ENCODE measurements around the gene CASK. TPM values are rescaled to one million over a fixed set of nuclear protein-coding genes. Genes with fewer than 3 reads are reported as not detected.

CASK gene
- total and polyA plus RNA-seq, 2 of the 13 experiments (the other 11 are each of a cell fraction or from before 2014, with no cell fraction given) = 14.5 to 16.0 TPM

DNA sequence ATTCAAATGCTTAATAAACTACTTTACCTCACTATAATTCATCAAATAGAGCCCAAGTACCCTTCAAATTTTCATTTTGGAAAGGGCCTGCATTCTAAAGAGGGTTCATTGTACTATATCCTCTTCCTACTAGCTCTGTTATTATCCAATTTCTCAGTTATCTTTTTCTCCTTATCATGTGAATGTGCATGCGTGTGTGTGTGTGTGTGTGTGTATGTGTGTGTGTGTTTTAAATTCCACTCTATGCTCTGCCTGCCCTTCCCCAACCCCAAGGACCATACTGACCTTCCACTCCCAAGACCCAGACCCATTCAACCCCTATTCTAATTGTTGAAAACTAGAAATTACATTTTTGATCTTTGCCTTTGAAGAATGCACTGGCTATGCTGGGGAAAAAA lies 33.3 kb downstream of the CASK start:
- H3K4me1 ChIP-seq (ENCODE audit: insufficient read depth, low read length) = peaks cover 16% of the 10 kb centered on the region; the same call in 1 of the 2 replicates
- H3K4me2 ChIP-seq (ENCODE audit: low read depth, low read length) = no peak overlapping the region
- FAIRE-seq (no peak), DNase-seq (ENCODE audit: low spot score) (no peak), ATAC-seq (no peak)
- no peaks in the 10 kb centered on the region for H3K9me3 ChIP-seq (ENCODE audit: low read length)
- ChIA-PET CTCF (ENCODE audit: low intra/inter-chr PET ratio, low total read pairs) (no interaction called here), POLR2A (no interaction called here)
- no peak overlapping the region for H3K27ac ChIP-seq (ENCODE audit: extremely low read length, insufficient read depth, low read length)
- intact Hi-C loops (cut with micrococcal nuclease; ENCODE audit: unreplicated experiment) (no loop called here), in situ Hi-C loops (cut with HindIII; ENCODE audit: extremely low pct_ligation_motif_present, low pct_unique_long_range_greater_than_20kb) (no loop called here)
- WGBS (ENCODE audit: low lambda C conversion rate) = 60% methylated on average over 1 of the region's 1 CpG
- H3K4me3 ChIP-seq (replicated peaks in 1 of 3; ENCODE audit: insufficient read depth in 1 of 3, low read depth in 2 of 3, low read length in 3 of 3) = no peak overlapping the region
- BruUV-seq (replicated peaks) = no TSS peak
- no peak overlapping the region for H3K9ac ChIP-seq (ENCODE audit: insufficient read depth, low read depth, low read length)
- TF ChIP-seq ZNF878 (CRISPR knock-in tag; IDR thresholded peaks at IDR 0.05) (no peak), MYNN (CRISPR knock-in tag; IDR thresholded peaks at IDR 0.05; ENCODE audit: low read depth) (no peak), ZNF138 (CRISPR knock-in tag; IDR thresholded peaks at IDR 0.05; ENCODE audit: low read depth) (no peak), NR3C1 (CRISPR knock-in tag; IDR thresholded peaks at IDR 0.05) (no peak), RFX3 (CRISPR knock-in tag; IDR thresholded peaks at IDR 0.05) (no peak), RXRB (CRISPR knock-in tag; IDR thresholded peaks at IDR 0.05; ENCODE audit: borderline replicate concordance) (no peak), KLF13 (CRISPR knock-in tag; IDR thresholded peaks at IDR 0.05) (no peak), FOXM1 (CRISPR knock-in tag; IDR thresholded peaks at IDR 0.05) (no peak), ZNF136 (CRISPR knock-in tag; IDR thresholded peaks at IDR 0.05; ENCODE audit: low read depth) (no peak), NKX3-1 (CRISPR knock-in tag; IDR thresholded peaks at IDR 0.05) (no peak), KLF6 (CRISPR knock-in tag; IDR thresholded peaks at IDR 0.05) (no peak), FOXC1 (CRISPR knock-in tag; IDR thresholded peaks at IDR 0.05; ENCODE audit: borderline replicate concordance) (no peak)
- TF ChIP-seq, protein P1, sequence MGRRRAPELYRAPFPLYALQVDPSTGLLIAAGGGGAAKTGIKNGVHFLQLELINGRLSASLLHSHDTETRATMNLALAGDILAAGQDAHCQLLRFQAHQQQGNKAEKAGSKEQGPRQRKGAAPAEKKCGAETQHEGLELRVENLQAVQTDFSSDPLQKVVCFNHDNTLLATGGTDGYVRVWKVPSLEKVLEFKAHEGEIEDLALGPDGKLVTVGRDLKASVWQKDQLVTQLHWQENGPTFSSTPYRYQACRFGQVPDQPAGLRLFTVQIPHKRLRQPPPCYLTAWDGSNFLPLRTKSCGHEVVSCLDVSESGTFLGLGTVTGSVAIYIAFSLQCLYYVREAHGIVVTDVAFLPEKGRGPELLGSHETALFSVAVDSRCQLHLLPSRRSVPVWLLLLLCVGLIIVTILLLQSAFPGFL (CRISPR knock-in tag; IDR thresholded peaks at IDR 0.05) = no peak
- TF ChIP-seq, protein P2, sequence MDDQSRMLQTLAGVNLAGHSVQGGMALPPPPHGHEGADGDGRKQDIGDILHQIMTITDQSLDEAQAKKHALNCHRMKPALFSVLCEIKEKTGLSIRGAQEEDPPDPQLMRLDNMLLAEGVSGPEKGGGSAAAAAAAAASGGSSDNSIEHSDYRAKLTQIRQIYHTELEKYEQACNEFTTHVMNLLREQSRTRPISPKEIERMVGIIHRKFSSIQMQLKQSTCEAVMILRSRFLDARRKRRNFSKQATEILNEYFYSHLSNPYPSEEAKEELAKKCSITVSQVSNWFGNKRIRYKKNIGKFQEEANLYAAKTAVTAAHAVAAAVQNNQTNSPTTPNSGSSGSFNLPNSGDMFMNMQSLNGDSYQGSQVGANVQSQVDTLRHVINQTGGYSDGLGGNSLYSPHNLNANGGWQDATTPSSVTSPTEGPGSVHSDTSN (CRISPR knock-in tag; IDR thresholded peaks at IDR 0.05; ENCODE audit: borderline replicate concordance) = no peak
- TF ChIP-seq, protein P3, sequence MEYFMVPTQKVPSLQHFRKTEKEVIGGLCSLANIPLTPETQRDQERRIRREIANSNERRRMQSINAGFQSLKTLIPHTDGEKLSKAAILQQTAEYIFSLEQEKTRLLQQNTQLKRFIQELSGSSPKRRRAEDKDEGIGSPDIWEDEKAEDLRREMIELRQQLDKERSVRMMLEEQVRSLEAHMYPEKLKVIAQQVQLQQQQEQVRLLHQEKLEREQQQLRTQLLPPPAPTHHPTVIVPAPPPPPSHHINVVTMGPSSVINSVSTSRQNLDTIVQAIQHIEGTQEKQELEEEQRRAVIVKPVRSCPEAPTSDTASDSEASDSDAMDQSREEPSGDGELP (IDR thresholded peaks at IDR 0.05; ENCODE audit: borderline replicate concordance, low read depth) = no peak
- TF ChIP-seq, protein P4, sequence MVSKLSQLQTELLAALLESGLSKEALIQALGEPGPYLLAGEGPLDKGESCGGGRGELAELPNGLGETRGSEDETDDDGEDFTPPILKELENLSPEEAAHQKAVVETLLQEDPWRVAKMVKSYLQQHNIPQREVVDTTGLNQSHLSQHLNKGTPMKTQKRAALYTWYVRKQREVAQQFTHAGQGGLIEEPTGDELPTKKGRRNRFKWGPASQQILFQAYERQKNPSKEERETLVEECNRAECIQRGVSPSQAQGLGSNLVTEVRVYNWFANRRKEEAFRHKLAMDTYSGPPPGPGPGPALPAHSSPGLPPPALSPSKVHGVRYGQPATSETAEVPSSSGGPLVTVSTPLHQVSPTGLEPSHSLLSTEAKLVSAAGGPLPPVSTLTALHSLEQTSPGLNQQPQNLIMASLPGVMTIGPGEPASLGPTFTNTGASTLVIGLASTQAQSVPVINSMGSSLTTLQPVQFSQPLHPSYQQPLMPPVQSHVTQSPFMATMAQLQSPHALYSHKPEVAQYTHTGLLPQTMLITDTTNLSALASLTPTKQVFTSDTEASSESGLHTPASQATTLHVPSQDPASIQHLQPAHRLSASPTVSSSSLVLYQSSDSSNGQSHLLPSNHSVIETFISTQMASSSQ (IDR thresholded peaks at IDR 0.05; ENCODE audit: low read depth) = no peak
- TF ChIP-seq, protein P4 (CRISPR knock-in tag; IDR thresholded peaks at IDR 0.05; ENCODE audit: borderline replicate concordance) = no peak
- TF ChIP-seq, protein P5, sequence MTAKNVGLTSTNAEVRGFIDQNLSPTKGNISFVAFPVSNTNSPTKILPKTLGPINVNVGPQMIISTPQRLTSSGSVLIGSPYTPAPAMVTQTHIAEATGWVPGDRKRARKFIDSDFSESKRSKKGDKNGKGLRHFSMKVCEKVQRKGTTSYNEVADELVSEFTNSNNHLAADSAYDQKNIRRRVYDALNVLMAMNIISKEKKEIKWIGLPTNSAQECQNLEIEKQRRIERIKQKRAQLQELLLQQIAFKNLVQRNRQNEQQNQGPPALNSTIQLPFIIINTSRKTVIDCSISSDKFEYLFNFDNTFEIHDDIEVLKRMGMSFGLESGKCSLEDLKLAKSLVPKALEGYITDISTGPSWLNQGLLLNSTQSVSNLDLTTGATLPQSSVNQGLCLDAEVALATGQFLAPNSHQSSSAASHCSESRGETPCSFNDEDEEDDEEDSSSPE (CRISPR knock-in tag; IDR thresholded peaks at IDR 0.05) = no peak
- no peak overlapping the region for H2AFZ ChIP-seq (ENCODE audit: low read length)
- peaks cover 6% of the 10 kb centered on the region for H3K79me2 ChIP-seq (ENCODE audit: insufficient read depth, low read length)
- no peaks in the 10 kb centered on the region for H3K36me3 ChIP-seq (replicated peaks in 1 of 2; ENCODE audit: control insufficient read depth in 1 of 2, insufficient read depth in 2 of 2, low read length in 2 of 2)
- H3K27me3 ChIP-seq (ENCODE audit: control insufficient read depth in 1 of 2, insufficient read depth in 2 of 2, low read length in 2 of 2) = no peaks in the 10 kb centered on the region
- H4K20me1 ChIP-seq (ENCODE audit: insufficient read depth, low read length) = no peaks in the 10 kb centered on the region

All from HepG2 (cell line).